ENCODE results near the gene HOXC12.

HOXC12 gene

DNA sequence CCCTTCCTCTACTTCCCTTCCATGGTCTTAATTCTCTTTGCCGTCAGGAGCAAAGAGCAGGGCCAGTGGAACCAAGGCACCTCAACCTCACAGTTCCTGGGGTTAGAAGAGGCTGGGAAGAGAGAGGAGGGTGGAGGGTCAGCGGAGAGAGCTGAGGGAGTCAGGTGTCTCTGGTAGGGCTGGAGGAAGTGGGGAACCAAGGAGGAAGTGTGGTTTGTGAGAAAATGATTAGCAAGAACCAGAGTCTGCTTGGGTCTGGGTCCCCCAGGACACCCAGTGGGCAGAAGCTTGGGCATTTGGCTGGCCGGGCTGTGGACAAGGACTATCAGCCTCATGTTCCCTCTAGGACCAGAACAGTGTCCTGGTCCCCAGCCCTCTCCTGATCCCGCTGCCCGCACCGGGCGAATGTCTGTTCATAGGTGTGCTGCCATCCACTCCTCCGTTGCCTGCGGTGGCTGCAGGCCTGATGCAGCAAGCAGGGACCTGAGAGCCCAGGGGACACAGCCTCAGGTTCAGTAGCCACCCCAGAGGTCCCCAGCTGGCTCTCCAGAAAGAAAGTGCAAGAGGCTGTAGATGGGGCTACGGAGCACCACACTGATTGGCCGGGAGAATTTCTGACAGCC, 2.3 kb downstream of the HOXC12 start:
- DNase-seq, result no peak

GRCh38 chr12:53958128-53958527, 3.4 kb downstream of the HOXC12 start:
- no peak for DNase-seq

DNA sequence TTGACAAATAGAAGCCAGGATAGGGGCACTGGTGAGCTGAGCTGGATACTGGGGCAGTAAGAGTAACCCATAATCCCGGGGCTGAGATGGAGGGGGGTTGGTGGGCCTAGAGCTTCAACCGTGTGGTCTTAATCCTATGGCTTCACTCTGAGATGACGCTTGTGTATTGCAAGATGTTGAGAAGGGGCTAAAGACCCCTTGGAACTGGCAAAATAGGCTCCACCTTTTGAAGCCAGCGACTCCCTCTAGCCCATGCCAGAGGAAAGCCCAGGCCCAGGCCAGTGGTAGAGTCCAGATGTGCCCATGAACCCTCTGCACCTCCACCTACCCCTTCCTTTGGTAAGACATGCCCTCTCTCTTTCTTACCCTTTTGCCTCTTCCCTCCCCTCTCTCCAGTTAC, 4.6 kb downstream of the HOXC12 start:
- no peak for DNase-seq

DNA sequence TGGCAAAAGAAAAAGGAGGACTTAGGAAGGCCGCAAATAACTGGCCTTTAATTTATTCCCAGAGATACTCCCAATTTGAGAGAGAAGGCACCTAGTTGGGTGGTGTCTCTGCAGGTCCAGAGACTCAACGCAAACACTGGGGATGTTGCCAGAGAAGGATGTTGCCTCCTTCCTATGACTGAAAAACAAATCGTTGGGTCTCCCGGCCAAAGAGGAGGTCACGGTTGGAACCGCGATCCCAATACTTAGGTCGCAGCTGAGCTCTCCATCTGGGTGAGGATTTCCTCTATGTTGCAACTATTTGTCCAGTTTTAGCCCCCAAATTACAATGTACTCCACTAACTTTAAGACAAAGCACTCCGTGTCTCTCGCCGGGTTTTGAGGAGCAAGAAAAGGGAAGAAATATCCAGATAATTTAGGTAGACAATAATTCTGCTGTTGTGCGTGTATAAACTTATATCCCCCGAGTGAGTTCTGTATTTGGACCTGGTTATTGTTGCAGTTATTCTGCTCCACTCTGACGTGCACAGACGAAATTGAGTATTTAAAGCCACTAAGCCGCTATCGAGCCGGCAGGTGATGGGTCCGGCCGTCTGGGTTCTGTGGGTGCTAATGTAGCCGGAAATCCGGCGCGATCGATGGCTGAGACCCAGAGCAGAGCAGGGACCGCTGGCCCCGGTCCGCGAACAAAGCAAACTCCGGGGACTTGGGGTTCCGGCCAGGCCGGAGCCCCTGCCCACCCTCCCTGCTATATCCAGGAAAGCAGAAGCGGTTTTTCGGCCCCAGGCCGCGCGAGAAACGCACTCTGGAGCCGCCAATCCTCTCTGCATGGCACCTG, 5.7 kb downstream of the HOXC12 start:
- DNase-seq, result no peak

DNA sequence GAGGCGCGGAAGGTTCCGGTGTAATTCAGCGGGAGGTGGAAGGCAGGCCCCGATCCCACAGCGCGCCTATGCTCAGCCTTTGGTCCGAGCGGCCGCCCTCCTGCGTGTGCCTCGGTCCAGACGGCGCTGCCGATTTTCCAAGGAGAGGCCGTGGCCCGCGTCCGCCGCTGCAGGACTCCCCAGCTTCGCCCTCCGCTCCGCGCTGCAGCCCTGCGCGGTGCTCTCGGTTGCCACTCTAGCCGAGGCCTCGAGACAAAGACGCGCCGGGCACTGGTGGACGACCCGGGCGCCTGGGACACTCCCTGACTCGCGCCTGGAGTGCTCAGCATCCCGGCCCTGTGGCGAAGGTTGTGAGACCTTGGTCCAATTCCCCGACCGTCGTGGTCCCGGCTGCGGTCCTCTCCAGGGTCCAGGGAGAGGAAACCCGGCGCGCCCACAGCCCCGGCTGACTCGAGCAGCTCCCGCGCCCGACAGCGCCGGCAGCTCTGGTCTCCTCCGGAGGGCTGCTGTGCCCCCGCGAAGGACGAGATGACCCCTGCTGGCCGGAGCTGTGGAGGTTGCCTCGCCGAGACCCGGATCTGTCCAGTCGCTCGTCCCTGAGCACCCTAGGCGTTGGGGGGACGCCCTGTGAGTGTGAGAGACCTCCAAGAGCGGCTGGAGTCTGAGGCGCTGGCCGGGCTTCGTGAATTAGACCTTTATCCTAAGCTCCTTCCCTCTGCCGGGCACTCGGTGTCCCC, 6.5 kb downstream of the HOXC12 start:
- no peak for DNase-seq

DNA sequence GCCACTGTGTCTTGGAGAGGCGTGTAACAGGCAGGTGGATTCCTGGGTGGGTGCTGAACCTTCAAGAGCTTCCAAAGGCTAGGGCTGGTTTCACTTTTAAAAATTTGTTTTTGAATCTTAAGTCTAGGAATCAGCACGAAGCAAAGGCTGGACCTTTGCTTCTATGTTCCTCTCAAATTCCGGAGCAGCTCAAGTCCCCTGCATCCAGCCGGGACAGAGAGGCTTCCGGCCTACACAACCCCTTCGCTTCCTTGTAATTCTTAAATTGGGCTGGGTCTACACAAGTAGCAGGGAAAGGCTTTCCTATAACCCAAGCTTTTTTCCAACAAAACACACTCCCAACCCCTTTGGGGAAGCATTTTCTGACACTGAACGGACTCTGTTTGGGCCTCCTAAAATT, 8.3 kb downstream of the HOXC12 start:
- no peak for DNase-seq

DNA sequence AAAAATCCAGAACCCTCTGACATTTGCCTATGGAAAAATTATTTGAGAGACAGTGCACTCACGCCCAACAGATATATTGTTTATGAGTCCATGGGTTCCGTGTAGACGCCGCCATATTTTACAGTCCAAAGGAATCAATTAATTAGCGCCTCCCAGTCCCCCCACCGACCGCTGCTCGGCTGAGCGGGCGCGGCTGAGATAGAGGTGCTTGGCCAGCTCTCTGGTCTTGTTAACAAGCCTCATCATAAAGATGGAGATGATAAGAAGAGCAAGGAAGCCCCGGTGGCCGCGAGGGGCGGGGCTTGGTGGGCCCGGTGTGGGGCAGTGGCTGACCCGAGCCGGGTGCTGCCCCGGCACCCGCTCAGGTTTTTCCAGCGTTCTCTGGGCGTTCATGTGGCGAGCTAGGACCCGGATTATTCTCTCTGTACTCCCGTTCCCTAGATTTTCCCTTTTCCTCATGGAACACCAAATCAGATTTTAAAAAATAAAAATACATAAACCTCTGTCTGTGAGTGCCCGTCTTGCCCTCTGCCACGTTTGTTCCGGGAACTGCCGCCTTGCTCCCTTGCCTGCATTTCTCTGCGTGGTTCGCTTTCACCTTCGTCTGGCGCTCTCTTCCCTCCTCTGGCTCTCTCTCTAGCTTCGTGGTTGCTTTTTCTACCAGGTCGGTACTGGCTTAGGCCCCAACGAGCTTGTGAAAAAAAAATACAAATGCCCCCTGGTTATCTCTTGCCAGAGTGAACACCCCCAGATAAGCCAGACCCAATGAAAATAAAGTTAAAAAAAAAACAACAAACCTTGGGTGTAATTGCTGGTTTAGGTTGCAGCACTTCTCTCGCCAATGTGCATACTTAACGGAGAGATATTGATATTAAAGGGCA, 9.0 kb downstream of the HOXC12 start:
- no peak for DNase-seq

- no peak for DNase-seq
Measured at GRCh38 chr12:53964315-53964713, 9.6 kb downstream of the HOXC12 start.

DNA sequence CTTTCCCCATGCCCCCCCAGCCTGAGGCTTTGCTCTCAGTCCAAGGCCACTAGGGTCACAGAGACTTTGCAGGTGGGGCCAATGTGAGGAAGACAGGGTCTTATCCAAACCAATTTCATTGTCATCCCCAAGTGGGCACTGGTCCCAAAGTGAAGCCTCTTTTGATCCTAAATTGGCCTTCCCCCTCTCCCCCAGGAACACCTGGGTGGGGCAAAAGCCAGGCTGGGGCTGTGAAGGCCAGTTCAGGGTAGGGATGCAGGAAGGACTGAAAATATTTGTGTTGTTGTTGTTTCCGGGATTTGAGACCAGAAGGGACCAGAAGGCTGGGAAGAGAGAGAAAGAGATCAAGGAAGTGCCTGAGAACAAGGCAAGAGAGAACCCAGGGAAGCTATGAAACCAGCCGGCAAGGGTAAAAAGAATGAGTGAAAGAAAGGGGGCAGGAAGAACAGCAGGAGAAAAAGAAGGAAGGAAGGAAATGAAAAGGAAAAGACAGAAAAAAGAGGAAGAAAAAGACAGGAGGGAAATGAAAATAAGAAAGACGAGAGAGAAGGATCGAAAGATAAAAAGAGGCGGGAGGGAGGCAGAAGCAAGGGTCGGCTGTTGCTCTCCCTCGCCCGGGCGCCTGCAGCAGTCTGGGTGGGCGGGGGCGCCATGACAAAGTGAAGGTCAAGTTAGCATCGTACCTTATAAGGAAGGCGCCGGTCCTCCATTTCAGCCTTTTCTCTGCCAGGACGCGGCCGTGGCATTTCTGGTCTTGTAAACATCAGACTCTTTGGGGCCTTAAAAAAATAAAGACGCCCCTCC, 10.8 kb downstream of the HOXC12 start:
- DNase-seq, result no peak

- DNase-seq, result no peak
Measured at GRCh38 chr12:53966085-53966384, 11.3 kb downstream of the HOXC12 start.

DNA sequence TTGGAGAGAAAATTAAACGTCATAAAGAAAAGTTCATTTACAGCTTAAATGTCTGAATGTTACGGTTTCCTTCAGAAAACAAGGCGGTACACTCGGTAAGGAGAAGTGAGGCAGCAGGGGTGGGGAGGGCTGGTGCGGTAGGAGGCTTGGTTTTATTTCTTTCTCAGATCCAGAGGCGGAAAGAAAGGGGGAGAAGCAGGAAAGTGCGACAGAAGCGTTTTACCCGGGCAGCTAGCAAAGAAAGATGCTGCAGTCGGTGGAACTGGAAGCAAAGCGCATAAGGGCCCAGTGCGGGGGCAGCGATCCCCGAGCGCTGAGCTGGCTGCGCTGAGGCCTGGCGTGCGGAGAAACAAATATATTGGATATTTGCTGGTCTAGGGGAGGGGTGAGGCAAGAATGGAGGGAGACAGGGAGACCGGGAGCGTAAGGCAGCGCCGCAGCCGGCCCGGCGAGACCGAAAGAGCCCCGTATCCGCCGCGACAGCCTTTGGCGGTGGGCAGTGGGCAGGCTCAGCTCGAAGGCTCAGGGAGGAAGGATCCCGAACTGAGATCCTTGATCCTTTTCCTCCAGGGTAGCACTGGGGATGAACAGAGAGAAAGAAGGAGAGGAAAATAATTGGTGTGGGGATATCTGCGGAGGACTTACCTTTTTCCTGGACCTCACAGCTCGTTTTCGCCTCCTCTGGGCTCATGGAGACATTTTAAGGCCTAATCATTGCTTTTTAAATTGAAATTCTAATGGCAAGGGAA, 11.9 kb downstream of the HOXC12 start:
- no peak for DNase-seq

DNA sequence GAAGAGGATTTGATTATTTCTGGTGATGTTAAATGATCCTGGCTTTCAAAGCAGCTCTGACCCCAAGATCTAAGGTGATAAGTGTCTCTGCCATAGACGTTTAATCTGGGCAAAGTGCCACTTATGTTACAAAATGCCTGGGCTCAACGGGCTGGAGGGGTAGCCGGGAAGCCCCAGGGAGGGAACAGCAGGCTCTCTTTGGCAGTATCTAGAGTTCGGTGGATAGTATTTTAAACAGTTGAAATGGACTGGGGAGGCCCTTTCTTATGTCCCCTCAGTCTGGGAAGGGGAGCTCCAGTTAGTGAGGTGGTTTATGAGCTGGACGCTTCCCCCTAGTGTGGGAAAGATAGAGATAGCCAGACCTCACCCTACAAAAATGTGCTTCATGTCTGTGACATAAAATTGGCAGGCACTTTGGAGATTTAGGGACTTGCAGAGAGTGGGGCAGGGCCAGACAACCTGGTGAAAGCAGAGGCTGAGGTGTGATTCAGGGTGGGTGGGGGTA, 12.8 kb downstream of the HOXC12 start:
- DNase-seq, result no peak

GRCh38 chr12:53968214-53969127, 13.8 kb downstream of the HOXC12 start:
- DNase-seq, result no peak

DNA sequence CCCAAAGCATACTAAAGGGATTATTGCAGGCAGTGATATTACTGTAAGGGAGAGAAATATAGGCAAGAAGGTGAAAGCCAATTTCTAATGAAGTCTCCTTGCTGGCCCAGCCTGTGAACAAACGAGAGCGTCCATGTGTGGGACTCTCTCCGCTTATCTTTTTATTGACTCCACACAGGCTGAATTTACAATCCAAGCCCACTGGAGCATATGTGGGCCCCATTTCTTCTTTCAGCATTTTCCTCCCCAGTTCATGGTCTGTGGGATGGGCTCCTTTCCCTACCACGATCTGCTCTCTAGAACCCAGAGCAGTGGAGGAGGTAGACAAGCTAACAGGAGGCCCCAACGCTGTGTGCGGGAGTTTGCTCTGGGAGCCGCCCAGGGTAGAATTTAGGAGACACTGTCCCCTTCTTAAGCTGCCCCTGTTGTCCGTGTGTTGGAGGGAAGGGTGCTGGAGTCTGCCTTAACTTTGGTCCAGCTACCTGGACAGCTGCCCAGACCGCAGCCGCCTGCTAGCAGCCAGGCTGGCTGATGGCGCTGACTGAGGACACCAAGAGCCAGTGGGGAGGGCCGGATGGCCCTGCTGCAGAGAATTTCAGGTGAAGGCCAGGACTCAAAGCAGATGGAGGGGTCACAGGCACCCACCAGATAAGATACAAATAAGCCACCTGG, 15.0 kb downstream of the HOXC12 start:
- DNase-seq, result no peak

- DNase-seq, result no peak
Measured at GRCh38 chr12:53970451-53970850, 15.7 kb downstream of the HOXC12 start.

DNA sequence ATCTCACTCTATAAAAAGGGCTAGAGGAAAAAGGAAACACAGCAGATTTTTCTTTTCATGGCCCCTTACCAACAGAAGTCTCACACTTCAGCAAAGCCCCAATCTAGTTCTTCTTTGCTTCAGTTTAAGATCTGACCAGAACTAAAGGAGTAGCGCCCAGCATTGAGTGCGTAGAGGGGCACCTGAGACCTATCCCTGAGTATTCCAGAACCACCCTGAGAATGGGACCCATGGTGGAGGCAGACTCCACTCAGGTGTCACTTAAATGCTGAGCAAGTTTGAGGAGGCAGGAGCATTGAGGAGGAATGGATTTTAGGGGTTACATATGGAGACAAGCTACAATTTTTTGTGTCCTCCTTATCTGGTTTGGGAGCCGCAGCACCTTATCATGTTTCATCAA, 16.4 kb downstream of the HOXC12 start:
- no peak for DNase-seq

DNA sequence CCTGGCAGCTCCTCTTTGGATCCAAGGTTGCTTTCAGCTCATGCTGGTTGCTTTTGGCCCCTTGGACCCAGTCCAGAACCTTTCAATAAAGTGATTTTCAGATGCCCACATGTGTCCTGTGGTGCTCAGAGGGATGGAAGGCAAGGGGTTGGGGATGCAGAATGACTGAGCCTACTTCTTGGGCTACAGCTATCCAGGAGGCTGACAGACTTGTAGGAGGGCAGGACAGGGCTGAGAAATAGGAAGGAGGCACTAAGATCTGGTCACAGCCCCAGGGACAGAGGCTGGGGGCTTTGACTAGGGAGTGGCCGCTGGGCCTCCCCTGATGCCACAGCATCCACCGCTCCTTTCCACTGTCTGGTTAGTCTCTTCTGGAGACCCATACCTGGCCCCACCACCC, 17.0 kb downstream of the HOXC12 start:
- no peak for DNase-seq

DNA sequence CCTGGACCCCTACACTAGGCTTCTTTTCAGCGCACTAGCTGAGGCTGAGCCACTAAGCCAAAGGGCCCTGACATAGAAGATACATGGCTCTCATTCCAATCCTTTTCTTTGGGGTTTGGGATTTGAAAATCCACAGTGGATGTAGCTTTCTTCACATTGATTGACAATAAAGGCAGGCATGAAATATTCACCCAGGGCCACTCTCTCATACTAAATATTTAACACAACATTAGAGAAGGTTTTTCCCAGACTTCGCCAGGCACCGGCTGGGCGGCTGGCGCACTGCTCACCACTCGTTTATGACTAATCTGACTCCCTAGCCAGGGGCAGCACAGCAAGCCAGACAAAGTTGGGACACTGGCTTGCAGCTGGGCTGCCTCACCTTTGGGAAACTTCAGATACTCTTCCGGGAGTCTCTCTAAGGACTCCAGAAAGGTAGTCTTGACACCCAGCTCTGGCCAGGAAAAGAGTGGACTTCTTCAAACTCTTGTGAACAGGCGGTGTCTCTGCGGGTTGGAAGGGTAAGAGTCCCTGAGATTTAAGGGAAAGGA, 17.5 kb downstream of the HOXC12 start:
- no peak for DNase-seq

- DNase-seq, result no peak
Measured at GRCh38 chr12:53972722-53973235, 18.1 kb downstream of the HOXC12 start, which contains the start of gene HOXC11. Gene HOXC11 (plus strand): TSS chr12:53973126. CDS start chr12:53973242, 116 bp downstream.
